H1 (cell line): ENCODE data around the gene PALM3. TPM values are rescaled to one million over a fixed set of nuclear protein-coding genes. Genes with fewer than 3 reads are reported as not detected.

Experiments used
- CTCF ChIA-PET: fragments of 300-600 bp; sonication (Branson Sonifier 250); formaldehyde crosslinking; loops from one replicate; lab custom pipeline; 2021; ENCODE audit not compliant: partially characterized antibody; lab: Charles Lee
- POLR2A ChIA-PET: fragments of 300-600 bp; sonication (Branson Sonifier 250); formaldehyde crosslinking; loops from one replicate; lab custom pipeline; 2021; ENCODE audit warnings: inconsistent platforms; ENCODE audit not compliant: partially characterized antibody; lab: Charles Lee
- DNase-seq, 2 experiments: peaks; one replicate each; pipeline versions ENCODE4 v3.0.0 to v3.0.0-alpha.2; 2010 to 2022; ENCODE audit warnings: low spot score in 2 of 2, low read depth in 1 of 2, mixed read lengths in 1 of 2
- FAIRE-seq: peaks from 2 replicates; lab custom pipeline; 2011; peaks lifted over from hg19 to GRCh38; lab: Jason Lieb, UNC
- H2AFZ ChIP-seq: 2 replicates; pipeline ENCODE4 v1.8.1; 2012; ENCODE audit warnings: low read length, inconsistent platforms
- H2AK5ac ChIP-seq: 2 replicates; pipeline ENCODE4 v1.6.1; 2013; ENCODE audit warnings: low read depth, low read length
- H2BK120ac ChIP-seq: replicated peaks from 2 replicates; pipeline ENCODE3; 2013; ENCODE audit warnings: low read depth, low read length, inconsistent platforms
- H2BK12ac ChIP-seq: 2 replicates; pipeline ENCODE4 v1.6.1; 2013; ENCODE audit warnings: low read depth, low read length
- H2BK15ac ChIP-seq: 2 replicates; pipeline ENCODE4 v1.6.1; 2013; ENCODE audit warnings: low read length
- H2BK20ac ChIP-seq: 2 replicates; pipeline ENCODE4 v1.6.1; 2013; ENCODE audit warnings: low read length
- H2BK5ac ChIP-seq: 2 replicates; pipeline ENCODE4 v1.6.1; 2013; ENCODE audit warnings: low read depth, low read length
- H3K14ac ChIP-seq: 2 replicates; pipeline ENCODE4 v1.6.1; 2013; ENCODE audit warnings: inconsistent platforms; ENCODE audit not compliant: insufficient read length
- H3K18ac ChIP-seq: 2 replicates; pipeline ENCODE4 v1.6.1; 2013; ENCODE audit warnings: low read length; ENCODE audit errors: extremely low read depth
- H3K23ac ChIP-seq: 2 replicates; pipeline ENCODE4 v1.6.1; 2013; ENCODE audit warnings: inconsistent platforms; ENCODE audit not compliant: insufficient read length
- H3K23me2 ChIP-seq: 2 replicates; pipeline ENCODE4 v1.6.1; 2013; ENCODE audit warnings: low read depth, low read length
- H3K27ac ChIP-seq: 2 replicates; pipeline ENCODE4 v1.6.1; 2011; ENCODE audit warnings: low read depth, low read length, inconsistent platforms
- H3K27me3 ChIP-seq, 4 experiments: replicated peaks in 1 of 4; 1 replicate in 1 of 4; 2 replicates in 3 of 4; pipeline versions ENCODE4 v1.6.1 to v1.8.1; 2011 to 2013; ENCODE audit warnings: low read length in 3 of 4, mild to moderate bottlenecking in 3 of 4, inconsistent platforms in 2 of 4, mixed read lengths in 2 of 4, moderate library complexity in 1 of 4; ENCODE audit not compliant: control insufficient read depth in 3 of 4, insufficient read depth in 3 of 4; ENCODE audit errors: extremely low read depth in 1 of 4
- H3K36me3 ChIP-seq, 4 experiments: 2 replicates each; pipeline versions ENCODE4 v1.6.1 to v1.8.1; 2011 to 2013; ENCODE audit warnings: mild to moderate bottlenecking in 4 of 4, low read length in 3 of 4, moderate library complexity in 2 of 4, control low read depth in 1 of 4, inconsistent platforms in 1 of 4; ENCODE audit not compliant: insufficient read depth in 4 of 4, control insufficient read depth in 2 of 4
- H3K4ac ChIP-seq: replicated peaks from 2 replicates; pipeline ENCODE3; 2013; ENCODE audit warnings: low read length, low read depth, mixed read lengths, inconsistent platforms; ENCODE audit not compliant: insufficient read length
- H3K4me1 ChIP-seq, 4 experiments: replicated peaks in 1 of 4; 1 replicate in 1 of 4; 2 replicates in 3 of 4; pipeline versions ENCODE4 v1.6.1 to v1.8.1; 2011 to 2013; ENCODE audit warnings: low read length in 3 of 4, inconsistent platforms in 2 of 4, mixed read lengths in 1 of 4; ENCODE audit not compliant: insufficient read depth in 4 of 4, control insufficient read depth in 3 of 4
- H3K4me2 ChIP-seq, 2 experiments: 2 replicates each; pipeline versions ENCODE4 v1.6.1 to v1.8.1; 2011 to 2013; ENCODE audit warnings: low read depth in 2 of 2, low read length in 2 of 2, control low read depth in 1 of 2, inconsistent platforms in 1 of 2, mild to moderate bottlenecking in 1 of 2; ENCODE audit not compliant: insufficient read depth in 1 of 2
- H3K4me3 ChIP-seq, 4 experiments: fragments of 200-600, 300-600 bp in 1 of 4; sonication (generic), shearing (Covaris generic), sonication (Bioruptor Twin) in 1 of 4; 2 replicates each; pipeline versions ENCODE4 v1.5.1 to v1.8.1; 2011 to 2016; ENCODE audit warnings: low read length in 4 of 4, low read depth in 3 of 4, control low read depth in 2 of 4, inconsistent platforms in 2 of 4, mild to moderate bottlenecking in 2 of 4, mixed read lengths in 1 of 4, moderate library complexity in 1 of 4; ENCODE audit not compliant: insufficient read depth in 2 of 4; ENCODE audit errors: extremely low read depth in 1 of 4
- H3K56ac ChIP-seq: replicated peaks from 2 replicates; pipeline ENCODE3; 2013; ENCODE audit warnings: low read depth, mild to moderate bottlenecking, mixed read lengths, low read length, inconsistent platforms; ENCODE audit not compliant: insufficient read length
- H3K79me1 ChIP-seq: 2 replicates; pipeline ENCODE4 v1.6.1; 2013; ENCODE audit warnings: low read depth, low read length, control low read depth
- H3K79me2 ChIP-seq, 2 experiments: 2 replicates each; pipeline versions ENCODE4 v1.6.1 to v1.8.1; 2012 to 2013; ENCODE audit warnings: low read length in 2 of 2, mild to moderate bottlenecking in 2 of 2, inconsistent platforms in 1 of 2; ENCODE audit not compliant: insufficient read depth in 2 of 2, control insufficient read depth in 1 of 2
- H3K9ac ChIP-seq, 4 experiments: replicated peaks in 1 of 4; 1 replicate in 1 of 4; 2 replicates in 3 of 4; pipeline versions ENCODE4 v1.6.1 to v1.8.1; 2011 to 2013; ENCODE audit warnings: low read depth in 3 of 4, low read length in 3 of 4, control low read depth in 2 of 4, mild to moderate bottlenecking in 2 of 4, moderate library complexity in 2 of 4, inconsistent platforms in 1 of 4; ENCODE audit errors: extremely low read depth in 1 of 4
- H3K9me3 ChIP-seq, 2 experiments: 2 replicates each; pipeline versions ENCODE4 v1.6.1 to v1.8.1; 2012 to 2013; ENCODE audit warnings: mild to moderate bottlenecking in 2 of 2, moderate library complexity in 2 of 2, control low read depth in 1 of 2, inconsistent platforms in 1 of 2, low read depth in 1 of 2, low read length in 1 of 2, mixed read lengths in 1 of 2; ENCODE audit not compliant: insufficient read depth in 2 of 2
- H4K20me1 ChIP-seq, 2 experiments: replicated peaks in 1 of 2; 2 replicates each; pipeline versions ENCODE3 to v1.8.1; 2011 to 2013; ENCODE audit warnings: inconsistent platforms in 2 of 2, low read length in 2 of 2, mild to moderate bottlenecking in 1 of 2; ENCODE audit not compliant: insufficient read depth in 2 of 2, control insufficient read depth in 1 of 2
- H4K5ac ChIP-seq: 2 replicates; pipeline ENCODE4 v1.6.1; 2013; ENCODE audit warnings: low read length, low read depth, mixed read lengths, inconsistent platforms; ENCODE audit not compliant: insufficient read length
- H4K8ac ChIP-seq: 2 replicates; pipeline ENCODE4 v1.8.0; 2013; ENCODE audit warnings: mild to moderate bottlenecking, moderate library complexity, low read length, inconsistent platforms; ENCODE audit not compliant: insufficient read depth; ENCODE audit errors: extremely low read depth
- H4K91ac ChIP-seq: replicated peaks from 2 replicates; pipeline ENCODE3; 2013; ENCODE audit warnings: low read length, mixed read lengths, inconsistent platforms; ENCODE audit not compliant: insufficient read length
- CHD2 ChIP-seq: IDR thresholded peaks from 2 replicates; pipeline ENCODE4 v1.6.1; 2012; ENCODE audit warnings: low read length, improper control_type of control experiment
- WGBS, 2 experiments: shearing (Covaris generic) in 1 of 2; methylation state at CpG; one replicate each; pipeline versions ENCODE4 v1.1.6 to v1.1.7; 2013 to 2015; ENCODE audit warnings: low lambda C conversion rate in 2 of 2, mixed read lengths in 2 of 2, inconsistent platforms in 1 of 2, low coverage in 1 of 2, missing lambda C conversion rate in 1 of 2; ENCODE audit not compliant: insufficient replicate concordance in 2 of 2, insufficient coverage in 1 of 2, insufficient read length in 1 of 2; ENCODE audit errors: extremely low coverage in 1 of 2, missing lambda C conversion rate in 1 of 2; 5-methylcytosine and 5-hydroxymethylcytosine counted together
- polyA plus RNA-seq, 7 experiments: library from polyadenylated mRNA; depleted of rRNA in 3 of 7; stranded (reverse) in 5 of 7; unstranded in 2 of 7; fragments of >200 nt in 5 of 7; fragments of 200-250 nt in 2 of 7; gene quantifications; 1 replicate in 5 of 7; 2 replicates in 1 of 7; 4 replicates in 1 of 7; pipeline versions ENCODE4 v1.2.1 to v1.2.3, GENCODE V29; 2011 to 2013; ENCODE audit warnings: missing spikeins in 2 of 7, mixed read lengths in 2 of 7
- total RNA-seq: library from RNA; stranded (reverse); fragmentation: NEBNext Ultra II Directional; extraction: Animal tissue kit (Norgen Biotek cat#: 25700); gene quantifications from 2 replicates; pipeline ENCODE4 v1.2.1, GENCODE V29; 2021

PALM3 gene
- total and polyA plus RNA-seq, 2 of the 8 experiments (the other 6 are each of a cell fraction or from before 2014, with no cell fraction given) = 5.8 to 31.3 TPM

DNA sequence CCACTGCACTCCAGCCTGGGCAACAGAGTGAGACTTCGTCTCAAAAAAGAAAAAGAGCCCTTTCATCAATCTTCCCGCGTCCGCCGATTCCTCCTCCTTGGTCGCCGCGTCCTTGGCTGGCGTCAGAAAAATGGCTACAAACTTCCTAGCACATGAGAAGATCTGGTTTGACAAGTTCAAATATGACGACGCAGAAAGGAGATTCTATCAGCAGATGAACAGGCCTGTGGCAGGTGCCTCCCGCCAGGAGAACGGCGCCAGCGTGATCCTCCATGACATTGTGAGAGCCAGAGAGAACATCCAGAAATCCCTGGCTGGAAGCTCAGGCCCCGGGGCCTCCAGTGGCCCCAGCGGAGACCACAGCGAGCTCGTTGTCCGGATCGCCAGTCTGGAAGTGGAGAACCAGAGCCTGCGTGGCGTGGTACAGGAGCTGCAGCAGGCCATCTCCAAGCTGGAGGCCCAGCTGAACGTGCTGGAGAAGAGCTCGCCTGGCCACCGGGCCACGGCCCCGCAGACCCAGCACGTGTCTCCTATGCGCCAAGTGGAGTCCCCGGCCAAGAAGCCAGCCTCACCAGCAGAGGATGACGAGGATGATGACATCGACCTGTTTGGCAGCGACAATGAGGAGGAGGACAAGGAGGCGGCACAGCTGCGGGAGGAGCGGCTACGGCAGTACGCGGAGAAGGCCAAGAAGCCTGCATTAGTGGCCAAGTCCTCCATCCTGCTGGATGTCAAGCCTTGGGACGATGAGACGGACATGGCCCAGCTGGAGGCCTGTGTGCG lies 8.6 kb upstream of the PALM3 start:
- CTCF ChIA-PET = interaction anchor here (1.0 to 7.0 kb wide), 13 partner anchors 9 to 267 kb away, joined by 3 to 103 read pairs (median 8); partner anchors contain the start of genes C19orf67, NANOS3 and PALM3
- 93% methylated on average over 43 of the region's 43 CpGs; no CpG with 5 or more reads in 1 of the 2 experiments for WGBS, 2 experiments
- Histone ChIP-seq H3K79me2 (no peaks in the 10 kb centered on the region), H3K27ac (no peak overlapping the region), H2BK5ac (no peak overlapping the region), H3K36me3 (no peaks in the 10 kb centered on the region), H3K27me3 (peaks cover 17 to 33% (median 28%) of the 10 kb centered on the region in 4 experiments), H3K9me3 (no peaks in the 10 kb centered on the region; a peak in 1 of 4 replicates), H3K4me3 (no peak overlapping the region), H2BK15ac (peak overlapping the region; percentile 61; the same call in 1 of the 2 replicates), H4K5ac (no peak overlapping the region), H4K91ac (no peak overlapping the region), H2BK20ac (no peak overlapping the region), H2BK12ac (no peak overlapping the region), H3K79me1 (no peaks in the 10 kb centered on the region), H4K20me1 (peaks cover 0 to 2% of the 10 kb centered on the region in 2 experiments), H3K23ac (no peak overlapping the region), H2AFZ (no peak overlapping the region), H3K23me2 (peaks cover 18% of the 10 kb centered on the region; the same call in 1 of the 2 replicates), H3K4me2 (no peak overlapping the region), H3K4me1 (peaks cover 0 to 15% (median 9%) of the 10 kb centered on the region in 4 experiments; a peak in 5 of 7 replicates), H3K14ac (no peak overlapping the region), H3K9ac (no peak overlapping the region), H3K18ac (no peak overlapping the region), H3K4ac (no peak overlapping the region), H3K56ac (no peak overlapping the region), H4K8ac (no peak overlapping the region; the same call in 1 of the 2 replicates), H2AK5ac (no peak overlapping the region), H2BK120ac (no peak overlapping the region)
- no peak for FAIRE-seq
- DNase-seq = no peak
- TF ChIP-seq CHD2 = no peak
- POLR2A ChIA-PET = interaction anchor here (0.5 to 1.4 kb wide), 4 partner anchors 10 to 293 kb away, joined by 3 to 6 read pairs (median 4); no protein-coding TSS in a partner anchor
